Kidney (tissue), 14 donors: ENCODE data around the gene GNG4. TPM values are rescaled to one million over a fixed set of nuclear protein-coding genes. Genes with fewer than 3 reads are reported as not detected.
A peak's percentile ranks its signal among the peaks of the same experiment; 100 is the strongest.

Experiments
- DNase-seq, 5 donors: peaks; one replicate each; pipeline ENCODE4 v3.0.0-alpha.2; 2013 to 2020
- FAIRE-seq: peaks from 2 replicates; lab custom pipeline; 2012; peaks lifted over from hg19 to GRCh38; lab: Jason Lieb, UNC
- H3K27ac ChIP-seq, 2 donors: one replicate each; pipeline ENCODE4 v1.7.0; 2013; ENCODE audit warnings: low read depth in 2 of 2, low read length in 2 of 2, inconsistent platforms in 1 of 2
- H3K27me3 ChIP-seq: one replicate; pipeline ENCODE4 v1.7.1; 2013; ENCODE audit warnings: low read length, inconsistent platforms; ENCODE audit not compliant: control insufficient read depth, insufficient read depth
- H3K36me3 ChIP-seq, 3 donors: one replicate each; pipeline versions ENCODE4 v1.7.0 to v1.7.1; 2013; ENCODE audit warnings: low read length in 3 of 3, control low read depth in 1 of 3, inconsistent platforms in 1 of 3; ENCODE audit not compliant: insufficient read depth in 3 of 3, control insufficient read depth in 2 of 3
- H3K4me1 ChIP-seq, 3 donors: one replicate each; pipeline versions ENCODE4 v1.7.0 to v1.7.1; 2013; ENCODE audit warnings: low read length in 3 of 3, inconsistent platforms in 1 of 3, low read depth in 1 of 3; ENCODE audit not compliant: control insufficient read depth in 2 of 3, insufficient read depth in 2 of 3
- H3K4me3 ChIP-seq, 3 donors: one replicate each; pipeline versions ENCODE4 v1.7.0 to v1.8.1; 2013; ENCODE audit warnings: low read length in 3 of 3, control low read depth in 1 of 3, inconsistent platforms in 1 of 3
- H3K9ac ChIP-seq, 3 donors: one replicate each; pipeline versions ENCODE4 v1.7.0 to v1.7.1; 2013; ENCODE audit warnings: low read length in 3 of 3, control low read depth in 1 of 3, inconsistent platforms in 1 of 3
- H3K9me3 ChIP-seq, 3 donors: one replicate each; pipeline versions ENCODE4 v1.7.0 to v1.7.1; 2013; ENCODE audit warnings: low read length in 3 of 3, control low read depth in 1 of 3, inconsistent platforms in 1 of 3; ENCODE audit not compliant: control insufficient read depth in 2 of 3, insufficient read depth in 1 of 3
- intact Hi-C: fragments of 100-400 bp; cut with DNase I; formaldehyde crosslinking; loops from one replicate; pipeline ENCODE4 v1.11.1; 2022
- polyA plus RNA-seq: library from polyadenylated mRNA; stranded (reverse); fragments of 350-450 nt; fragmentation: Illumina TruSeq; extraction: RNeasy Lipid Tissue Mini Kit (QIAGEN cat#74804); gene quantifications from one replicate; pipeline ENCODE4 v1.2.3, GENCODE V29; 2014; ENCODE audit warnings: low read depth, low replicate concordance; ENCODE audit not compliant: insufficient read depth
- total RNA-seq: library from RNA; stranded (reverse); fragmentation: NEBNext Ultra II Directional; extraction: Animal tissue kit (Norgen Biotek cat#: 25700); gene quantifications from one replicate; pipeline ENCODE4 v1.2.1, GENCODE V29; 2021
- TF ChIP-seq, protein P1 (sequence below): IDR thresholded peaks from 3 replicates; pipeline ENCODE4 v1.5.1; 2012; ENCODE audit warnings: mild to moderate bottlenecking, moderate library complexity, borderline replicate concordance; ENCODE audit not compliant: insufficient read depth; ENCODE audit errors: extremely low read depth
- donor health status: control.
- donor health status: control.
- donor health status: control.
- donor health status: control.
- donor health status: control.
- donor health status: DM: yes; HTN: yes; CAD: no.
- donor health status: Normal renal cell carcinoma (clear cell type).

The GNG4 gene
- total and polyA plus RNA-seq, 2 donors from 2014 or later = 4.5 TPM; not detected in 1

DNA sequence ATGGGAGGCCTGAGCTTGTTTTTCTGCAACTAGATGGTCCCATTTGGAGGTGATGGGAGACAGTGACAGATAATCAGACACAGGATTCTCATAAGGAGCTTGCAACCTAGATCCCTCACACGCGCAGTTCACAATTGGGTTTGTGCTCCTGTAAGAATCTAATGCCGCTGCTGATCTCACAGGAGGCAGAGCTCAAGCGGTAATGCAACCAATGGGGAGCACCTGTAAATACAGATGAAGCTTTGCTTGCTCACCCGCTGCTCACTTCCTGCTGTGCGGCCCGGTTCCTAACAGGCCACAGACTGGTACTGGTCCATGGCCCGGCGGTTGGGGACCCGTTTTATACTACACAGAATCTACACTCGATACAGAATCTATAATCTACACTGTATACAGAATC, 92.8 kb downstream of the GNG4 start:
- H3K27me3 ChIP-seq = no peaks in the 10 kb centered on the region
- FAIRE-seq = no peak

DNA sequence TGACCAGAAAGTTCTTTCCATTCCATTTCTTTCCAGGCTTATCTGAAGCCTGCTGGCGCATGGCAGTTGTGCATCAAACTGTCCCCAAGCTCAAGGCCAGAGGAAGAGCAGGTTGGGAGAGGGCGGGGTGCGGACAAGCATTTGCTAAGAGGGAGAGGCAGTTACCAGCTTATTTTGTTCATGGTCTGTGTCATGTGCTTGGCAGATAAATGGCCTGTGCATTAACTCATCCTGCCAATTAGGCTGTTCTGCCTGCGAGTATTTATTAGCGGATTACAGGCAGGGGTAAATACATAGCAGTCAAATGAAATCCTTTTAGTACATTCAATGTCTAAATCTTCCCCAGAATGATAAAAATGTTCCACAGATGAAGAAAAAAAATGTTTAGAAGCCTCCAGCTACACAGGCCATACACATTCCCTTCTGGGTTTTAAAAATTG, 96.5 kb downstream of the GNG4 start:
- no peak for FAIRE-seq
- DNase-seq = peak in 1 of 5 donors; percentile 44
- TF ChIP-seq, protein P1, sequence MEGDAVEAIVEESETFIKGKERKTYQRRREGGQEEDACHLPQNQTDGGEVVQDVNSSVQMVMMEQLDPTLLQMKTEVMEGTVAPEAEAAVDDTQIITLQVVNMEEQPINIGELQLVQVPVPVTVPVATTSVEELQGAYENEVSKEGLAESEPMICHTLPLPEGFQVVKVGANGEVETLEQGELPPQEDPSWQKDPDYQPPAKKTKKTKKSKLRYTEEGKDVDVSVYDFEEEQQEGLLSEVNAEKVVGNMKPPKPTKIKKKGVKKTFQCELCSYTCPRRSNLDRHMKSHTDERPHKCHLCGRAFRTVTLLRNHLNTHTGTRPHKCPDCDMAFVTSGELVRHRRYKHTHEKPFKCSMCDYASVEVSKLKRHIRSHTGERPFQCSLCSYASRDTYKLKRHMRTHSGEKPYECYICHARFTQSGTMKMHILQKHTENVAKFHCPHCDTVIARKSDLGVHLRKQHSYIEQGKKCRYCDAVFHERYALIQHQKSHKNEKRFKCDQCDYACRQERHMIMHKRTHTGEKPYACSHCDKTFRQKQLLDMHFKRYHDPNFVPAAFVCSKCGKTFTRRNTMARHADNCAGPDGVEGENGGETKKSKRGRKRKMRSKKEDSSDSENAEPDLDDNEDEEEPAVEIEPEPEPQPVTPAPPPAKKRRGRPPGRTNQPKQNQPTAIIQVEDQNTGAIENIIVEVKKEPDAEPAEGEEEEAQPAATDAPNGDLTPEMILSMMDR = no peak
- Histone ChIP-seq H3K4me1 (no peaks in the 10 kb centered on the region), H3K9ac (no peak overlapping the region), H3K27ac (no peak overlapping the region), H3K27me3 (no peaks in the 10 kb centered on the region), H3K4me3 (no peak overlapping the region), H3K36me3 (no peaks in the 10 kb centered on the region), H3K9me3 (no peaks in the 10 kb centered on the region)
- intact Hi-C loops = no loop called here

More for the DNA sequence above, 92.8 kb downstream of the GNG4 start:
- Histone ChIP-seq H3K9me3 (no peaks in the 10 kb centered on the region), H3K4me1 (no peaks in the 10 kb centered on the region), H3K4me3 (no peak overlapping the region), H3K9ac (no peak overlapping the region), H3K36me3 (no peaks in the 10 kb centered on the region), H3K27ac (no peak overlapping the region)
- intact Hi-C loops = no loop called here
- TF ChIP-seq, protein P1 = no peak
- no peak for DNase-seq

DNA sequence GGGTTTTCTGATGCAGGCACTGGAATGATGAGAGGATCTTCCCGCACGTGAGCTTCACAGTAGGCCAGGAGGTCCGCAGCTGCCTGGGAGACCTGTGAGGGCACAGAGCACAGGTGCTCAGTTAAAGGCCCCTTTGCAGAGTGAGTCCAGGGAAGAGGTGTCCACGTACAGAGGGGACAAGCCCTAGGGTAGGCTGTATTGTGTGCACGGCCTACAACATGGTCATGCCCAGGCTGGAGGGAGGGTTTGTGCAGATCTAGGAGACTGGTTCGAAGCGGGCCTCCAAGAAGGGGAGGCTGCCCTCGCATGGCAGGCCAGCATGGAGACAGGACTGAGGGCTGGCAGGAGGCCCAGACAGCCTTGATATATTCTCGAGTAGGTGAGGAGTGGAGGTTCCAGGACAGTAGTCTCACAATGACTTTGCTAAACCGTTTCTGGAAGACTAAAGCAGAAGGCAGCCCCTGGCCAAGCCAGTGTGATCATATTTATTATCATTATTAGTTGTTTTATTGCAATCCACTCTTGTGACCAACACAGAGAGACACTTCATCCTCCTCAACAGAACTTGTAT, 97.4 kb downstream of the GNG4 start:
- H3K27ac ChIP-seq = no peak overlapping the region
- H3K4me3 ChIP-seq = no peak overlapping the region
- FAIRE-seq (no peak), DNase-seq (no peak)
- intact Hi-C loops = no loop called here
- TF ChIP-seq, protein P1 = no peak
- H3K9ac ChIP-seq = no peak overlapping the region
- H3K4me1 ChIP-seq = no peaks in the 10 kb centered on the region
- no peaks in the 10 kb centered on the region for H3K27me3 ChIP-seq
- H3K9me3 ChIP-seq = no peaks in the 10 kb centered on the region
- H3K36me3 ChIP-seq = no peaks in the 10 kb centered on the region
